GM18505 (cell line): Measurements from ENCODE around the gene JPH3.
"Not testable (repeated sequence)": the region's sequence is repeated elsewhere in the genome, so short reads cannot be mapped to it uniquely, and the experiment has no call there.

Experiments used
- ATAC-seq: cut with Tn5 transposase; IDR thresholded peaks from one replicate; pipeline ENCODE4 v1.9.1; 2021; ENCODE audit not compliant: unreplicated experiment
- POLR2A ChIP-seq: IDR thresholded peaks from 4 replicates; pipeline ENCODE4 v1.6.1; 2011; ENCODE audit warnings: borderline replicate concordance; ENCODE audit not compliant: insufficient read depth, insufficient read length; ENCODE audit errors: extremely low read depth

Gene JPH3

GRCh38 chr16:87706278-87707000 is 104.1 kb downstream of the JPH3 start:
- no peak for ATAC-seq
- no peak for TF ChIP-seq POLR2A

GRCh38 chr16:87707097-87707496 is 104.8 kb downstream of the JPH3 start:
- TF ChIP-seq POLR2A = no peak
- no peak for ATAC-seq

GRCh38 chr16:87707714-87708580 is 105.6 kb downstream of the JPH3 start:
- ATAC-seq = no peak

GRCh38 chr16:87708881-87709638 is 106.8 kb downstream of the JPH3 start:
- no peak for ATAC-seq
- TF ChIP-seq POLR2A = no peak

More at GRCh38 chr16:87707714-87708580, 105.6 kb downstream of the JPH3 start:
- TF ChIP-seq POLR2A = no peak

- no peak for ATAC-seq
- no peak for TF ChIP-seq POLR2A
Observed at GRCh38 chr16:87709677-87710076, 107.4 kb downstream of the JPH3 start.

- TF ChIP-seq POLR2A = no peak
Observed at GRCh38 chr16:87710887-87711286, 108.6 kb downstream of the JPH3 start.

GRCh38 chr16:87712184-87712762 is 110.0 kb downstream of the JPH3 start:
- no peak for TF ChIP-seq POLR2A
- no peak for ATAC-seq

More at GRCh38 chr16:87710887-87711286, 108.6 kb downstream of the JPH3 start:
- ATAC-seq = no peak

GRCh38 chr16:87713451-87714229 is 111.3 kb downstream of the JPH3 start:
- TF ChIP-seq POLR2A = no peak
- ATAC-seq = no peak

GRCh38 chr16:87715231-87715630 is 112.9 kb downstream of the JPH3 start:
- TF ChIP-seq POLR2A = no peak
- no peak for ATAC-seq

GRCh38 chr16:87715658-87716057 is 113.3 kb downstream of the JPH3 start:
- TF ChIP-seq POLR2A = no peak
- no peak for ATAC-seq

- ATAC-seq = not testable (repeated sequence)
Observed at GRCh38 chr16:87718831-87719230, 116.5 kb downstream of the JPH3 start.

- no peak for TF ChIP-seq POLR2A
- no peak for ATAC-seq
Observed at GRCh38 chr16:87720446-87720845, 118.1 kb downstream of the JPH3 start.

- no peak for TF ChIP-seq POLR2A
- ATAC-seq = no peak
Observed at GRCh38 chr16:87721622-87722585, 119.6 kb downstream of the JPH3 start.
